Liver (tissue), 9 donors: ENCODE measurements around the gene DCDC2B. TPM values are rescaled to one million over a fixed set of nuclear protein-coding genes. Genes with fewer than 3 reads are reported as not detected.

Experiments used
- DNase-seq: peaks from one replicate; pipeline ENCODE4 v3.0.0-alpha.2; 2017; ENCODE audit warnings: low spot score
- H3K27ac ChIP-seq, 2 donors: one replicate each; pipeline ENCODE4 v1.7.0; 2013; ENCODE audit warnings: inconsistent platforms in 2 of 2, low read length in 2 of 2, control low read depth in 1 of 2, low read depth in 1 of 2, mild to moderate bottlenecking in 1 of 2
- H3K27me3 ChIP-seq, 4 donors: one replicate each; pipeline versions ENCODE4 v1.6.1 to v1.7.0; 2013; ENCODE audit warnings: low read length in 3 of 4, inconsistent platforms in 1 of 4, mild to moderate bottlenecking in 1 of 4, moderate library complexity in 1 of 4; ENCODE audit not compliant: control insufficient read depth in 4 of 4, insufficient read depth in 4 of 4
- H3K36me3 ChIP-seq, 4 donors: one replicate each; pipeline versions ENCODE4 v1.6.1 to v1.7.0; 2013; ENCODE audit warnings: low read length in 3 of 4, mild to moderate bottlenecking in 3 of 4, low read depth in 1 of 4, moderate library complexity in 1 of 4; ENCODE audit not compliant: control insufficient read depth in 4 of 4, insufficient read depth in 3 of 4
- H3K4me1 ChIP-seq, 4 donors: one replicate each; pipeline versions ENCODE4 v1.6.1 to v1.7.0; 2013; ENCODE audit warnings: low read length in 3 of 4, mild to moderate bottlenecking in 3 of 4, moderate library complexity in 1 of 4; ENCODE audit not compliant: control insufficient read depth in 4 of 4, insufficient read depth in 4 of 4
- H3K4me3 ChIP-seq, 3 donors: one replicate each; pipeline versions ENCODE4 v1.6.1 to v1.7.0; 2013; ENCODE audit warnings: low read length in 3 of 3, control low read depth in 1 of 3, low read depth in 1 of 3, mild to moderate bottlenecking in 1 of 3
- H3K9ac ChIP-seq, 2 donors: one replicate each; pipeline ENCODE4 v1.7.0; 2013; ENCODE audit warnings: low read length in 2 of 2, mild to moderate bottlenecking in 2 of 2, moderate library complexity in 2 of 2, control low read depth in 1 of 2, low read depth in 1 of 2
- H3K9me3 ChIP-seq, 4 donors: one replicate each; pipeline versions ENCODE4 v1.6.1 to v1.7.0; 2013; ENCODE audit warnings: low read length in 3 of 4; ENCODE audit not compliant: control insufficient read depth in 4 of 4
- EGR1 ChIP-seq, 2 donors: IDR thresholded peaks; 2 replicates each; pipeline ENCODE4 v1.6.1; 2016 to 2018; ENCODE audit warnings: antibody characterized with exemption in 2 of 2, low read depth in 2 of 2
- FOXA1 ChIP-seq: IDR thresholded peaks from 2 replicates; pipeline ENCODE4 v1.6.1; 2016; ENCODE audit warnings: antibody characterized with exemption
- FOXA2 ChIP-seq: IDR thresholded peaks from 2 replicates; pipeline ENCODE4 v1.6.1; 2016; ENCODE audit warnings: antibody characterized with exemption
- GABPA ChIP-seq, 2 donors: IDR thresholded peaks in 1 of 2; conservative IDR thresholded peaks in 1 of 2; 2 replicates each; pipeline ENCODE4 v1.6.1; 2016; ENCODE audit warnings: antibody characterized with exemption in 2 of 2, mild to moderate bottlenecking in 1 of 2, moderate library complexity in 1 of 2
- HNF4A ChIP-seq, 2 donors: conservative IDR thresholded peaks; 2 replicates each; pipeline ENCODE4 v1.6.1; 2016; ENCODE audit warnings: antibody characterized with exemption in 2 of 2, mild to moderate bottlenecking in 2 of 2
- HNF4G ChIP-seq: IDR thresholded peaks from 2 replicates; pipeline ENCODE4 v1.6.1; 2016; ENCODE audit warnings: antibody characterized with exemption
- JUND ChIP-seq, 2 donors: IDR thresholded peaks; 2 replicates each; pipeline ENCODE4 v1.6.1; 2016; ENCODE audit warnings: antibody characterized with exemption in 2 of 2
- NR2F2 ChIP-seq: IDR thresholded peaks from 2 replicates; pipeline ENCODE4 v1.6.1; 2016; ENCODE audit warnings: antibody characterized with exemption
- RAD21 ChIP-seq, 2 donors: IDR thresholded peaks; 2 replicates each; pipeline ENCODE4 v1.6.1; 2016; ENCODE audit warnings: antibody characterized with exemption in 2 of 2, mild to moderate bottlenecking in 2 of 2
- RXRA ChIP-seq, 2 donors: IDR thresholded peaks; 2 replicates each; pipeline ENCODE4 v1.6.1; 2017 to 2018; ENCODE audit warnings: antibody characterized with exemption in 2 of 2, mild to moderate bottlenecking in 1 of 2
- SP1 ChIP-seq: IDR thresholded peaks from 2 replicates; pipeline ENCODE4 v1.6.1; 2018; ENCODE audit warnings: antibody characterized with exemption, mild to moderate bottlenecking
- TAF1 ChIP-seq: conservative IDR thresholded peaks from 2 replicates; pipeline ENCODE4 v1.6.1; 2016; ENCODE audit warnings: antibody characterized with exemption, mild to moderate bottlenecking
- YY1 ChIP-seq: IDR thresholded peaks from 2 replicates; pipeline ENCODE4 v1.6.1; 2016; ENCODE audit warnings: antibody characterized with exemption, mild to moderate bottlenecking
- WGBS: extraction: QIAGEN DNeasy Blood & Tissue Kit; methylation state at CpG from one replicate; pipeline ENCODE4 v1.1.7; 2013; 5-methylcytosine and 5-hydroxymethylcytosine counted together
- polyA plus RNA-seq, 2 donors: library from polyadenylated mRNA; stranded (reverse) in 1 of 2; unstranded in 1 of 2; fragments of 200-250 nt in 1 of 2; fragments of >200 nt in 1 of 2; fragmentation: Nextera tagmentation in 1 of 2; extraction: Ambion mirVana in 1 of 2; gene quantifications; one replicate each; pipeline versions ENCODE4 v1.2.1 to v1.2.3, GENCODE V29; 2013 to 2015
- total RNA-seq, 2 donors: library from RNA; depleted of rRNA; stranded (reverse); fragments of >200 nt; gene quantifications; one replicate each; pipeline ENCODE4 v1.2.3, GENCODE V29; 2014
- TF ChIP-seq, protein P1 (sequence below): IDR thresholded peaks from 2 replicates; pipeline ENCODE4 v1.6.1; 2016; ENCODE audit warnings: antibody characterized with exemption
- TF ChIP-seq, protein P2 (sequence below): IDR thresholded peaks from 2 replicates; pipeline ENCODE4 v1.6.1; 2016; ENCODE audit warnings: antibody characterized with exemption
- TF ChIP-seq, protein P3 (sequence below): IDR thresholded peaks from 2 replicates; pipeline ENCODE4 v1.6.1; 2016; ENCODE audit warnings: antibody characterized with exemption, mild to moderate bottlenecking
- TF ChIP-seq, protein P4 (sequence below): fragments of 150-350 bp; IDR thresholded peaks from 2 replicates; pipeline ENCODE4 v1.5.1; 2017; ENCODE audit warnings: improper control_type of control experiment, low read depth, low read length; ENCODE audit not compliant: missing input control
- TF ChIP-seq, protein P5 (sequence below): IDR thresholded peaks from 2 replicates; pipeline ENCODE4 v1.6.1; 2016; ENCODE audit warnings: antibody characterized with exemption
- donor health status: healthy.
- donor health status: healthy.
- donor health status: healthy.
- donor health status: healthy.
- donor health status: healthy.

DCDC2B gene
- total and polyA plus RNA-seq, 4 donors = 0.08 TPM; not detected in 3

DNA sequence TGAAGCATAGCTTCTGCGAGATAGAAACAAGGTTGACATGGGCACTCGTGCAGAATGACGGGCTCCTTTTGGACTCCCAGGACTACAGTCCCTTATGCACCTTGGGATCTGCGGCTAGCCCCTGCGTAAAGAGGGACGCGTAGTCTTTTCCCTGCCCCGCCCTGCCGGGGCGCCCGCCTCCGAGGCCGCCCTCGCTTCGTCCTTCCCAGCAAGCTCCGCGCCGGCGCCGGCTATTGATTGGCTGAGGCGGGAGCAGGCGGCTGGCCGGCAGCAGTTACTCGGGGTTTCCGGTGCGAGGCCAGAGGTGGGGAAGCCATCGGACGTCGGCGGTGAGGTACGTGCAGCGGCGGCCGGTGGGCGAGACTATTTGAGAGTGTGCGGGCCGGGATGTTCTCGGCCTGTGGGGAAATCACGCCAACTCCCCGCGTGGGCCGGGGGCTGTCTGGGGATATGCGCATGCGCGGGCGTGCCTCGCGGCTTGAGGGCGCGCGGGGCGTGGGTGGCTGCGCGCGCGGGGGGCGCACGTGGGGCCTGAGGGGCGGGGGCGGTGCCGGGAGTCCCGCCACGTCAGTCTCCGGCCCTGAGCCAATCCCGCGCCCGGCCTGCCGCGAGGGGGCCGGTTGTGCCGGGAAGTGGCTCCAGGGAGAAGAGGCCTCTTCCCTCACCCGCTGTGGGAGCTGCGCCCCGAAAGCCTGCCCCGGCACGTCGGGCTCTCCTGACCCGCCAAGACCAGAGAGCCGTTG, 29.3 kb upstream of the DCDC2B start, which contains the start of gene TXLNA:
TSS of gene TXLNA (plus strand) at position 233 of the 743 bp plus-strand sequence. CDS start 671 bp downstream, outside the sequence.
- no peaks in the 10 kb centered on the region for H3K27me3 ChIP-seq
- peaks cover 3 to 13% (median 9%) of the 10 kb centered on the region in 4 donors for H3K36me3 ChIP-seq
- H3K9me3 ChIP-seq = no peaks in the 10 kb centered on the region
- TF ChIP-seq YY1 = peak; percentile 80
- TF ChIP-seq, protein P1, sequence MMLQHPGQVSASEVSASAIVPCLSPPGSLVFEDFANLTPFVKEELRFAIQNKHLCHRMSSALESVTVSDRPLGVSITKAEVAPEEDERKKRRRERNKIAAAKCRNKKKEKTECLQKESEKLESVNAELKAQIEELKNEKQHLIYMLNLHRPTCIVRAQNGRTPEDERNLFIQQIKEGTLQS = no peak
- peak; percentile 74 for TF ChIP-seq SP1
- TF ChIP-seq GABPA (IDR thresholded peaks at IDR 0.05 in 1 of 2, conservative IDR thresholded peaks at IDR 0.05 in 1 of 2) = peak in 1 of 2 donors; percentile 79
- TF ChIP-seq TAF1 = no peak
- TF ChIP-seq, protein P2, sequence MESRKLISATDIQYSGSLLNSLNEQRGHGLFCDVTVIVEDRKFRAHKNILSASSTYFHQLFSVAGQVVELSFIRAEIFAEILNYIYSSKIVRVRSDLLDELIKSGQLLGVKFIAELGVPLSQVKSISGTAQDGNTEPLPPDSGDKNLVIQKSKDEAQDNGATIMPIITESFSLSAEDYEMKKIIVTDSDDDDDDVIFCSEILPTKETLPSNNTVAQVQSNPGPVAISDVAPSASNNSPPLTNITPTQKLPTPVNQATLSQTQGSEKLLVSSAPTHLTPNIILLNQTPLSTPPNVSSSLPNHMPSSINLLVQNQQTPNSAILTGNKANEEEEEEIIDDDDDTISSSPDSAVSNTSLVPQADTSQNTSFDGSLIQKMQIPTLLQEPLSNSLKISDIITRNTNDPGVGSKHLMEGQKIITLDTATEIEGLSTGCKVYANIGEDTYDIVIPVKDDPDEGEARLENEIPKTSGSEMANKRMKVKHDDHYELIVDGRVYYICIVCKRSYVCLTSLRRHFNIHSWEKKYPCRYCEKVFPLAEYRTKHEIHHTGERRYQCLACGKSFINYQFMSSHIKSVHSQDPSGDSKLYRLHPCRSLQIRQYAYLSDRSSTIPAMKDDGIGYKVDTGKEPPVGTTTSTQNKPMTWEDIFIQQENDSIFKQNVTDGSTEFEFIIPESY = peak; percentile 51
- TF ChIP-seq NR2F2 = peak; percentile 35
- TF ChIP-seq RXRA (IDR thresholded peaks at IDR 0.05) = peak in 1 of 2 donors; percentile 27
- peak in 1 of 2 donors; percentile 31 for TF ChIP-seq HNF4A (conservative IDR thresholded peaks at IDR 0.05)
- peak; percentile 15 for TF ChIP-seq FOXA1
- TF ChIP-seq FOXA2 = no peak
- TF ChIP-seq, protein P3, sequence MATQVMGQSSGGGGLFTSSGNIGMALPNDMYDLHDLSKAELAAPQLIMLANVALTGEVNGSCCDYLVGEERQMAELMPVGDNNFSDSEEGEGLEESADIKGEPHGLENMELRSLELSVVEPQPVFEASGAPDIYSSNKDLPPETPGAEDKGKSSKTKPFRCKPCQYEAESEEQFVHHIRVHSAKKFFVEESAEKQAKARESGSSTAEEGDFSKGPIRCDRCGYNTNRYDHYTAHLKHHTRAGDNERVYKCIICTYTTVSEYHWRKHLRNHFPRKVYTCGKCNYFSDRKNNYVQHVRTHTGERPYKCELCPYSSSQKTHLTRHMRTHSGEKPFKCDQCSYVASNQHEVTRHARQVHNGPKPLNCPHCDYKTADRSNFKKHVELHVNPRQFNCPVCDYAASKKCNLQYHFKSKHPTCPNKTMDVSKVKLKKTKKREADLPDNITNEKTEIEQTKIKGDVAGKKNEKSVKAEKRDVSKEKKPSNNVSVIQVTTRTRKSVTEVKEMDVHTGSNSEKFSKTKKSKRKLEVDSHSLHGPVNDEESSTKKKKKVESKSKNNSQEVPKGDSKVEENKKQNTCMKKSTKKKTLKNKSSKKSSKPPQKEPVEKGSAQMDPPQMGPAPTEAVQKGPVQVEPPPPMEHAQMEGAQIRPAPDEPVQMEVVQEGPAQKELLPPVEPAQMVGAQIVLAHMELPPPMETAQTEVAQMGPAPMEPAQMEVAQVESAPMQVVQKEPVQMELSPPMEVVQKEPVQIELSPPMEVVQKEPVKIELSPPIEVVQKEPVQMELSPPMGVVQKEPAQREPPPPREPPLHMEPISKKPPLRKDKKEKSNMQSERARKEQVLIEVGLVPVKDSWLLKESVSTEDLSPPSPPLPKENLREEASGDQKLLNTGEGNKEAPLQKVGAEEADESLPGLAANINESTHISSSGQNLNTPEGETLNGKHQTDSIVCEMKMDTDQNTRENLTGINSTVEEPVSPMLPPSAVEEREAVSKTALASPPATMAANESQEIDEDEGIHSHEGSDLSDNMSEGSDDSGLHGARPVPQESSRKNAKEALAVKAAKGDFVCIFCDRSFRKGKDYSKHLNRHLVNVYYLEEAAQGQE = peak; percentile 54
- TF ChIP-seq, protein P4, sequence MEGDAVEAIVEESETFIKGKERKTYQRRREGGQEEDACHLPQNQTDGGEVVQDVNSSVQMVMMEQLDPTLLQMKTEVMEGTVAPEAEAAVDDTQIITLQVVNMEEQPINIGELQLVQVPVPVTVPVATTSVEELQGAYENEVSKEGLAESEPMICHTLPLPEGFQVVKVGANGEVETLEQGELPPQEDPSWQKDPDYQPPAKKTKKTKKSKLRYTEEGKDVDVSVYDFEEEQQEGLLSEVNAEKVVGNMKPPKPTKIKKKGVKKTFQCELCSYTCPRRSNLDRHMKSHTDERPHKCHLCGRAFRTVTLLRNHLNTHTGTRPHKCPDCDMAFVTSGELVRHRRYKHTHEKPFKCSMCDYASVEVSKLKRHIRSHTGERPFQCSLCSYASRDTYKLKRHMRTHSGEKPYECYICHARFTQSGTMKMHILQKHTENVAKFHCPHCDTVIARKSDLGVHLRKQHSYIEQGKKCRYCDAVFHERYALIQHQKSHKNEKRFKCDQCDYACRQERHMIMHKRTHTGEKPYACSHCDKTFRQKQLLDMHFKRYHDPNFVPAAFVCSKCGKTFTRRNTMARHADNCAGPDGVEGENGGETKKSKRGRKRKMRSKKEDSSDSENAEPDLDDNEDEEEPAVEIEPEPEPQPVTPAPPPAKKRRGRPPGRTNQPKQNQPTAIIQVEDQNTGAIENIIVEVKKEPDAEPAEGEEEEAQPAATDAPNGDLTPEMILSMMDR = no peak
- TF ChIP-seq RAD21 (IDR thresholded peaks at IDR 0.05) = peak in 1 of 2 donors; percentile 29
- TF ChIP-seq JUND (IDR thresholded peaks at IDR 0.05) = no peak
- TF ChIP-seq HNF4G = no peak
- TF ChIP-seq EGR1 (IDR thresholded peaks at IDR 0.05; ENCODE audit: low read depth in 2 of 2) = peak in 1 of 2 donors; percentile 37
- TF ChIP-seq, protein P5, sequence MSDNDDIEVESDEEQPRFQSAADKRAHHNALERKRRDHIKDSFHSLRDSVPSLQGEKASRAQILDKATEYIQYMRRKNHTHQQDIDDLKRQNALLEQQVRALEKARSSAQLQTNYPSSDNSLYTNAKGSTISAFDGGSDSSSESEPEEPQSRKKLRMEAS = peak; percentile 39
- peak within 1 kb of the TSS; percentile 87 to 98 for H3K27ac ChIP-seq
- DNase-seq = peak; percentile 92
- H3K4me3 ChIP-seq = peak within 1 kb of the TSS; percentile 68 to 87 (median 78)
- WGBS = under 1% methylated on average over 79 of the region's 79 CpGs
- H3K9ac ChIP-seq = peak within 1 kb of the TSS; percentile 66 to 95
- H3K4me1 ChIP-seq = peaks cover 19 to 47% (median 40%) of the 10 kb centered on the region in 4 donors
